Measurements from ENCODE around the gene IQGAP2. TPM values are rescaled to one million over a fixed set of nuclear protein-coding genes. Genes with fewer than 3 reads are reported as not detected.

Gene IQGAP2
- total RNA-seq, 6 donors from 2014 or later: 24.3 to 57.6 (median 28.9) TPM

DNA sequence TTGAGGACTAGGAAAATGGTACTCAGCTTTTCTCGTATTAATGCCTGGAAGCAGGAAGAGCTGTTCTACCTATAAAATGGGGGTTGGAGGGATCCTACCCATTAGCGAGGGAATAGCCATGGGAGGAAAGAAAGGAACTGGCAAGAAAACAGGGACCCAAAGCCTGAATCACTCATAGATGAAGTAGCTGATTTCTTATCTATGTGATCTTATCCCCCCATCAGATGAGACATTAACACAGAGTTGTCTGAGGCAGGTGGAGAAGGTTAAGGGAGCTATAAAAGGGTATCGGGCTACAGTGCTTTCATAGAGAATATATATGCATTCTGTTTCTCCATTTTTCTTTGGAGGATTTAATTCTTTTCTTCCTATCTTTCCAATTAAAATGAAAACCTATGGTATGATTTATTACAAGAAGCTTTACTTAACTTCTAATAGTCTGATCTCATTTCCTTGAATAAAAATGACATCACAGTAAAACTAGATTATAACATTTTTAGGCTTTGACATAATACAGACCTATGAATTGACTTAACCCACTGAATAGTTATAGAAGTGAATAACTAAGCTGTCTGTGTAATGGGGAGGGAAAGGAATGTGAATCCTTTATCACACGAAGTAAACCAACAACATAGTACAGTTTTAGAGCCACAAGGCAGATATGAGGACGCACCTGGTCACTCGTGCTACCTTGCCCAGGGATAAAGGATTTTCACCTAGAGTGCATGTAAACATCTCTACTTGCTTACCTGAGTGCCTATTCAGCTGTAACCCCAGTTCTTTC is 39.0 kb downstream of the IQGAP2 start:
- no peaks in the 10 kb centered on the region for H3K9me3 ChIP-seq
- H3K27ac ChIP-seq: no peak overlapping the region
- DNase-seq: no peak
- no peak overlapping the region for H3K4me3 ChIP-seq
- ATAC-seq (ENCODE audit: low FRiP score in 2 of 2): no peak
- no peaks in the 10 kb centered on the region for H3K27me3 ChIP-seq
- no peaks in the 10 kb centered on the region for H3K36me3 ChIP-seq
- 89 to 92% methylated on average over 6 of the region's 6 CpGs for WGBS, 2 donors
- TF ChIP-seq EP300 (IDR thresholded peaks at IDR 0.05): no peak
- no peak for TF ChIP-seq POLR2AphosphoS5 (IDR thresholded peaks at IDR 0.05)
- no peak for TF ChIP-seq POLR2A (IDR thresholded peaks at IDR 0.05)
- TF ChIP-seq, protein P1, sequence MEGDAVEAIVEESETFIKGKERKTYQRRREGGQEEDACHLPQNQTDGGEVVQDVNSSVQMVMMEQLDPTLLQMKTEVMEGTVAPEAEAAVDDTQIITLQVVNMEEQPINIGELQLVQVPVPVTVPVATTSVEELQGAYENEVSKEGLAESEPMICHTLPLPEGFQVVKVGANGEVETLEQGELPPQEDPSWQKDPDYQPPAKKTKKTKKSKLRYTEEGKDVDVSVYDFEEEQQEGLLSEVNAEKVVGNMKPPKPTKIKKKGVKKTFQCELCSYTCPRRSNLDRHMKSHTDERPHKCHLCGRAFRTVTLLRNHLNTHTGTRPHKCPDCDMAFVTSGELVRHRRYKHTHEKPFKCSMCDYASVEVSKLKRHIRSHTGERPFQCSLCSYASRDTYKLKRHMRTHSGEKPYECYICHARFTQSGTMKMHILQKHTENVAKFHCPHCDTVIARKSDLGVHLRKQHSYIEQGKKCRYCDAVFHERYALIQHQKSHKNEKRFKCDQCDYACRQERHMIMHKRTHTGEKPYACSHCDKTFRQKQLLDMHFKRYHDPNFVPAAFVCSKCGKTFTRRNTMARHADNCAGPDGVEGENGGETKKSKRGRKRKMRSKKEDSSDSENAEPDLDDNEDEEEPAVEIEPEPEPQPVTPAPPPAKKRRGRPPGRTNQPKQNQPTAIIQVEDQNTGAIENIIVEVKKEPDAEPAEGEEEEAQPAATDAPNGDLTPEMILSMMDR (IDR thresholded peaks at IDR 0.05): no peak
- H3K4me1 ChIP-seq: no peaks in the 10 kb centered on the region

DNA sequence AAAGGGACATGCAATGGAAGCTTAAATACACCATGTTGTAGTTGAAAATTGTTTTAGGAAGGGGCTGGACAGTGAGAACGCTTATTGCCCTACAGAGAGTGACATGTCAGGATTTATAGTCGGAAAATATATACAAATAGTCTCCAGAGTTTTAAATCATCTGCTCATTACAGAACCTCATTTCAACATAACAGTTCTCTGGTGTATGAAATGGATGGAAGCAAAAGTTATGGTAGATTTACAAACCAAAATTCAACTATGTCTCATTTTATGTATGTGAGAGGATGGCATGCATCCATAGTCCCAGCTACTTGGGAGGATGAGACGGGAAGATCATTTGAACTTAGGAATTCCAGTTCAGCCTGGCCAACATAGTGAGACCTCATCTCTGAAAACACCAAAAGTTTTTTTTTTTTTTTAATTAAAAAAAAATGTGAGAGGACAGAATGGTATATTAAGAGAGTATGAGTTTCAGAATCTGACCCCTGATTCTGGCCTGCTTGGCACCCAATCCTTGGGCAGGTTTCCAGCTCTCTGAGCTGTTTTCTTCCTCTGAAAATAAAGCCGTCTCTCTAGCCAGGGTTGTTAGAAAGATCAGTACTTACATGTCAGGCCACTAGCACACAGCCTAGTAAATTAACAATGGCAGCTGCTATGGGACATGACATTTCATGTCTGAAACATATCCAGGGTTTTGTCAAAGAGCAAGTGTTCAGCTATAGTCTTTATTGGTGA is 40.1 kb downstream of the IQGAP2 start:
- H3K27me3 ChIP-seq: no peaks in the 10 kb centered on the region
- TF ChIP-seq POLR2A (IDR thresholded peaks at IDR 0.05) (no peak), POLR2AphosphoS5 (IDR thresholded peaks at IDR 0.05) (no peak), EP300 (IDR thresholded peaks at IDR 0.05) (no peak)
- TF ChIP-seq, protein P1 (IDR thresholded peaks at IDR 0.05): no peak
- 48 to 59% methylated on average over 4 of the region's 4 CpGs for WGBS, 2 donors
- H3K36me3 ChIP-seq: no peaks in the 10 kb centered on the region
- H3K9me3 ChIP-seq: no peaks in the 10 kb centered on the region
- no peak overlapping the region for H3K27ac ChIP-seq
- H3K4me1 ChIP-seq: no peaks in the 10 kb centered on the region
- DNase-seq (no peak), ATAC-seq (ENCODE audit: low FRiP score in 2 of 2) (no peak)
- H3K4me3 ChIP-seq: no peak overlapping the region

DNA sequence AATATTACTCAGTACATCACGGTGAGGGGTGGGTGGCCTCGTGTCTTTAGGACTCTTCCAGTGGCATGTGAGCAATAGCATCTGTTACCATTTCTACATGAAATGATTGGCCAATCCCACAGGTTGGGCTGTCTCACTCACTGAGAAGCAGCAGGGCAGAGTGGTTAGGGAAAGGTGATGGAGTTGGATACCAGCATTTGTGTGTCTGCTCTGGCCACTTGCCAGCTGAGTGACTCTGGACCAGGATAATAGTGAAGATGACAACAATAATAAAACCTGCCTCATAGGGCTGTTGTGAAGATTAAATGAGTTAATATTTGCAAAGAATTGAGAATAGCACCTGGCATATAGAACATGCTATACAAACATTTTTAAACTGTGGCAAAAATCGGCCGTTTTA is 42.0 kb downstream of the IQGAP2 start:
- DNase-seq (no peak), ATAC-seq (ENCODE audit: low FRiP score in 2 of 2) (no peak)
- 73 to 82% methylated on average over 4 of the region's 4 CpGs for WGBS, 2 donors
- Histone ChIP-seq H3K36me3 (no peaks in the 10 kb centered on the region), H3K4me3 (no peak overlapping the region), H3K27me3 (no peaks in the 10 kb centered on the region), H3K27ac (no peak overlapping the region), H3K4me1 (peaks cover 1 to 9% (median 5%) of the 10 kb centered on the region in 4 donors), H3K9me3 (no peaks in the 10 kb centered on the region)
- no peak for TF ChIP-seq POLR2AphosphoS5 (IDR thresholded peaks at IDR 0.05)
- TF ChIP-seq POLR2A (IDR thresholded peaks at IDR 0.05): no peak

DNA sequence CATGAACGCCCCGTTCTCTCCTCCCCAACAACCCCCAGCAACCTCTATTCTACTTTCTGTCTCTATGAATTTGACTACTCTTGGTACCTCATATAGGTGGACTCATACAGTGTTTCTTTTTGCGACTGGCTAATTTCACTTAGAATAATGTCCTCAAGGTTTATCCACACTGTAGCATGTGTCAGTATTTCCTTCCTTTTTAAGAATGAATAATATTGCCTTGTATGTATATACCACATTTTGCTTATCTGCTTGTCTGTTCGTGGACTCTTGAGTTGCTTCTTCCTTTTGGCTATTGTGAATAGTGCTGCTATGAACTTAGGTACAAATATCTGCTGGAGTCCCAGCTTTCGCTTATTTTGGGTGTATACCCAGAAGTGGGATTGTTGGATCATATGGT is 42.7 kb downstream of the IQGAP2 start:
- DNase-seq (no peak), ATAC-seq (ENCODE audit: low FRiP score in 2 of 2) (no peak)
- Histone ChIP-seq H3K9me3 (no peaks in the 10 kb centered on the region), H3K27ac (no peak overlapping the region), H3K4me1 (peaks cover 6 to 16% (median 8%) of the 10 kb centered on the region in 4 donors), H3K27me3 (no peaks in the 10 kb centered on the region), H3K4me3 (no peak overlapping the region), H3K36me3 (no peaks in the 10 kb centered on the region)
- 79% methylated on average over 5 of the region's 5 CpGs for WGBS, 2 donors
- no peak for TF ChIP-seq EP300 (IDR thresholded peaks at IDR 0.05)

DNA sequence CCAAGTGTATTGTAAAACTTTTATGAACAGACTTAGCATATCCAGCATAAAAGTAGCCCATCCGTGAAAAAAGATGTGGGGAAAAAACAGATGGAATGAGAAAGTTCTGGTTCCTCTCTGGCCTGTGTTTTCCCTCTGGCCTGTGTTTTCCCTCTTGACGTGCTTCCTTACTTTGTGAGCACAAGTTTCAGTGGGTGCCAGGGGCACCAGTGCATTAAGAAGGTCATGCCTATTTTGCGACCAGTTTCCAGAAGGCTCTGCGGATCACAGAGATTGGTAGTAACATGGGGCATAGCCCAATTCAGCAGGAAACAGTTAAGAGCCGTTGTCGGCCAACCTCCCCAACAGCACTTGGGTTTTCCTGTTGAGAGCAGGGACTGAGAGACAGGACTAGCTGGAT is 43.7 kb downstream of the IQGAP2 start:
- no peak for ATAC-seq (ENCODE audit: low FRiP score in 2 of 2)
- WGBS, 2 donors: 84 to 91% methylated on average over 6 of the region's 6 CpGs
- no peak for TF ChIP-seq EP300 (IDR thresholded peaks at IDR 0.05)
- TF ChIP-seq POLR2A (IDR thresholded peaks at IDR 0.05): no peak
- TF ChIP-seq, protein P1 (IDR thresholded peaks at IDR 0.05): no peak
- TF ChIP-seq POLR2AphosphoS5 (IDR thresholded peaks at IDR 0.05): no peak
- no peak for DNase-seq
- Histone ChIP-seq H3K4me1 (peaks cover 9 to 18% (median 12%) of the 10 kb centered on the region in 4 donors), H3K4me3 (no peak overlapping the region), H3K27me3 (no peaks in the 10 kb centered on the region), H3K36me3 (no peaks in the 10 kb centered on the region), H3K27ac (no peak overlapping the region), H3K9me3 (no peaks in the 10 kb centered on the region)
